Activated CD4-positive, alpha-beta T cell treated with anti-CD3 and anti-CD28 coated beads for 4 hours (primary cell): ENCODE measurements around the gene ZFYVE21.

ENCODE experiments used
- DNase-seq, 2 donors: peaks; one replicate each; pipeline ENCODE4 v3.0.0-alpha.2; 2020

ZFYVE21 gene

GRCh38 chr14:103739466-103739792, 23.8 kb downstream of the ZFYVE21 start:
- DNase-seq = no peak

- no peak for DNase-seq
Measured at GRCh38 chr14:103739793-103740501, 24.3 kb downstream of the ZFYVE21 start.

GRCh38 chr14:103740991-103741689, 25.5 kb downstream of the ZFYVE21 start:
- no peak for DNase-seq

DNA sequence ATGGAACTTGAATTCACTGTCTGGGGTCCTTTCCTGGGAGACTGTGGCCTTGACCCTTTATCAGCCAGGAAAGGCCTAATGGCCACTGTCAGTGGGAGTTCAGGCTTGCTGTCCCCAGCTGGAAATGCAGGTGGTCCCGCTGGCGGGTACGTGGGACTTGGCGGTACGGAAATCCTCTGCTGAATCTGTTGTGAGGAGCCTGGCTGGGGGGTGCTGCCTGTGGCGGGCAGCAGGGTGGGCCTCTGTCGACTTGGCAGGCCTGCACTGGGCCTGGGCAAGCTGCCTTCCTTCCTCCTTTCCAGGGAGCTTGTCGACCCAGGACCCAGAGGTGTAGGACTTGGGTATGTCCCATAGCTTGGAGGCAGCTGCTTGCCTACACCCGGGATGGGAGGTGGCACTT, 26.3 kb downstream of the ZFYVE21 start:
- DNase-seq = no peak

- no peak for DNase-seq
Measured at GRCh38 chr14:103742499-103743255, 27.1 kb downstream of the ZFYVE21 start.

DNA sequence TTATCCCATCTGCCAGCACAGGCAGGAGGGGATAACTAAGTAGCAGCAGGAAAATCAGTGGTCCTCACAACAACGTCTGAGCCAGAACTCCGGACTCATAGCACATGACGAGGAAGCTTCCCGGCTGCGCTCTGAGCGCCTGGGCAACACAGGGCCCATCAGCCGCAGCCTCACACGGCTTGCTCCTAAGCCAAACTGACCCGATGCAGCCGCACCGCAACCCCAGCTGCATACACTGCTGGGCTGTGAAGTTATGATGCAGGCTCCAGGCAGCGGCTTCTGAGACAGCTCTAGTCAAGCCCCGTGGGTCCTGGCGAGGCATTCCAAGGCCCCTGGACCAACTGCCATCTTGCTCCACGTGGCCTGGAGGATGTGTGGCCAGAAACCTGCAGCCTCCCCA, 28.1 kb downstream of the ZFYVE21 start:
- DNase-seq = no peak

DNA sequence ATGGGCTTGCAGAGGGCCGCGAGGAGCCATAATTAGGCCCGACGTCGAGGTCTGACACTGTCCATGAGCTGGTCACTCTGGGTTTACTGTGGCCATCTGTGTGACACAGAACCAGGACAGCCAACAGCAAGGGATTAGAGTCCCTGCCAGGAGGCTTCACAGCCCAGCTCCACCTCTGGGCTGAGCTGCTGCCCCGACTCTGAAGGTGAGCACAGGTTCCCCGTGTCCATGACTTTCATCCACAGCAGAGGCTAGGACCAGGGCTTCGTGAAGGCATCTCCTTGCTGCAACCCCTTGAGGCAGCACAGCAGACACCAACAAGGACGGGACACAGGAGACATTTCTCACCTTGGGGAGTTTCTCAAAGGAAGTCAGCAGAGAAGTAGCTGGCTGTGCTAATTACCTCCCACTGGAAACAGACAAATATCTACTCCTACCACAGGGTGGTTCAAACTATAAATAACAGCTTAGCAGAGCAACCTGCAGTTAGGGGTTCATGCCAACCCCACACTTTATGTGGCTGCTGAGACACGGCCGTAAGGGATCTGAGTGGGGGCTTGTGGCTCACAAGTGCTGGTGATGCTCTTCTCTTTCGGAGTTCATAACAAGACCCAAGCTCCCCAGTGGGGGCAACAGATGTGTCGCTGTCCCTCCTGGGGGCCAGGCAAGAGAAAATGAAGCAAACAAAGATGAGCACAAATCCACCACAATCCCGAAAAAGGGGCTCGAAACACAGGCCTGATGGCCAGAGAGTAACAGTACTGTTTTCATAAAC, 29.2 kb downstream of the ZFYVE21 start:
- no peak for DNase-seq

GRCh38 chr14:103745424-103745823, 29.8 kb downstream of the ZFYVE21 start:
- DNase-seq = no peak

- no peak for DNase-seq
Measured at GRCh38 chr14:103746701-103747100, 31.1 kb downstream of the ZFYVE21 start.

- peak; percentile 16 to 22 for DNase-seq
Measured at GRCh38 chr14:103748534-103748857, 32.9 kb downstream of the ZFYVE21 start.

- DNase-seq = no peak
Measured at GRCh38 chr14:103749452-103749851, 33.8 kb downstream of the ZFYVE21 start.

GRCh38 chr14:103749860-103750259, 34.2 kb downstream of the ZFYVE21 start:
- DNase-seq = no peak

DNA sequence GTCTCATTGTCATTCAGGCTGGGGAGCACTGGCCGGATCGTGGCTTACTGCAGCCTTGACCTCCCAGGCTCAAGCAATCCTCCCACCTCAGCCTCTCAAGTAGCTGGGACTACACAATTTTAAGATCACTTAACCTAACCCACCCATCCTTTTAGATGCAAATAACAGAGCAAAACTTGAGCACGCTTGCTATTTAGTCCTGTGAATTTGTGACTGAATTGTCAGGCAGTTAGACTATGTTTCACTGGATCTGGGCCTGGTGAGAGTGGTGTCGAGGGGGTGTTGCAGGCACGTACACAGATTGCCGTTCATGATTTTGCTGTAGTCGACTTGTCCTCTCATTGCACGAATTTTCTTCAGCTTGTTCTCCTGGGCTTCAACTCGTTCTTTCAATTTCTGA, 38.2 kb downstream of the ZFYVE21 start:
- no peak for DNase-seq

DNA sequence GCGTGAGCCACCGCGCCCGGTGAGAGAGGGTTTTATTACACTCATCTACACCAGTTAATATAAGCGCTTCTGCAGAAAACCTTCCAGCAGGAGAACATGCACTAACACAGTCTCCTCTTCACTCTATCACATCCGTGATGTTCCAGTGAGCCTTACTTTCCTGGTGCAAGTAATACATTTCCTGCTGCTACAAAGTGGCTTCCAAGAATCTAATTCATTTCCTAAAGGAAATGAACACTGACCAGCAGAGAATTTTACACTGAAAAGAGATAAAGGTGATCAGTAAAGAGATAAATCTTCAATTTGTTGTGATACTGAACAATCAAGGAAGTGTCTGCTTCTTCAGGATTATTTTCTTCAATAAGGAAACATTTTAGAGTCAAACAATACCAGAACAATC, 39.5 kb downstream of the ZFYVE21 start:
- DNase-seq = no peak

GRCh38 chr14:103758059-103758776, 42.6 kb downstream of the ZFYVE21 start:
- DNase-seq = no peak

DNA sequence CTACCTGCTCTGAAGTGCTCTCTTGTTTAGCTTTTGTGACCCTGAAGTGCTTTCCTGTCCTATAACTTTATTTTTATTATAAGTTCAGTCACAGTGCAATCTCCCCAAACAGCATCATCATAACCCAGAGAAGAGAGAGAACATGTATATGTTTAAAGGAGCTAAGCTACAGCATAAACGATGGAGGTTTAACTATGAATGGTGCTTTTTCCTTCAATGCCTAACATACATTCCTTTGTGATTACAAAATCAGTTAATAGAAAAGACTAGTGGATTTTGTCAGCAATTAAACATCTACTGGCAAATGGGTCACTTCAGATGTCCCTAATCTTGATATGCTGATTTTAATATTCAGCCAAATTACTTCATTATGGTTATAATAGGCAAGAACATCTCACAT, 46.4 kb downstream of the ZFYVE21 start:
- DNase-seq = no peak

GRCh38 chr14:103762541-103762940, 46.9 kb downstream of the ZFYVE21 start:
- DNase-seq = no peak

- no peak for DNase-seq
Measured at GRCh38 chr14:103763730-103764488, 48.3 kb downstream of the ZFYVE21 start.

GRCh38 chr14:103765526-103765925, 49.9 kb downstream of the ZFYVE21 start:
- DNase-seq = no peak

- no peak for DNase-seq
Measured at GRCh38 chr14:103767336-103767894, 51.8 kb downstream of the ZFYVE21 start.

DNA sequence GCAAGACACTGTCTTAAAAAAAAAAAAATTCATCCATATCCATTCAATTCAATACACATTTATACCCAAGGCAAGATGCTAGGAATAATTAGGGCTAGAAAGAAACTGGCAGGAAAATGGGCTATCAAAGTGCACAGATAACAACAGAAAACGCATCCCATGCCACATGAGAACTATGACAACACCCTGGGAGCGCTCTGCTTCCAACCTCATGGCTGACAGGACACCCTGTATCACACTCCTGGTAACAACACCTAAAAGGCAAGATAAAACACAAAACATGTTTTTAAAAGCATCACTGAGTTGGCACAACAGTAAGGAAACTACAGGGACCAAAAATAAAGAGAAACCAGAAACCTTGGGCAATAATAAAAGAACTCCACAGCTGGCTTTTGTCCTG, 54.9 kb downstream of the ZFYVE21 start:
- no peak for DNase-seq

DNA sequence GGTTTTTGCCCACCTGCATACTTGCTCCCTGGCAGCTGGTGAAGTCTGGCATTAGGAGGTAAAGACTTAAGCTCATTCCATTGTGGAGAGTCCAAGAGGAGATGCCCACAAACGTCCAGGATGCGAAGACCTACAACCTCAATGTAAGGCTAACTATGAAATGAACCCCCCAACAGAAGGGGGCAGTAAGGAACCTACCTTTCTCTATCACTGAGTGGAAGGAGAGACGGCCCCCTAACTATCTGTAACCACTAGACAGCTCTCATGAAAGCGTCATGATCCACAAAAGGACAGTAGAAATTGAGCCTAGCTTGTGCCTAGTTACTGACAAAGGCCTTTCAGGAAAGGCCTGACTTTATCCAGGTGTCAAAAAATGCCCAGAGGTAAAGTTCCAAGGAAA, 55.3 kb downstream of the ZFYVE21 start:
- DNase-seq = no peak
